PC-9 (cell line): Measurements from ENCODE around the gene SLC35E4. TPM values are rescaled to one million over a fixed set of nuclear protein-coding genes. Genes with fewer than 3 reads are reported as not detected.
"Not testable (repeated sequence)": the region's sequence is repeated elsewhere in the genome, so short reads cannot be mapped to it uniquely, and the experiment has no call there.

Experiments used
- BruUV-seq: library from RNA; stranded (reverse); fragments of 400-500 nt; replicated peaks from 2 replicates; lab custom pipeline; 2021; lab: Mats Ljungman, UMichigan
- CTCF ChIA-PET: fragments of 300-600 bp; sonication (Branson Sonifier 250); formaldehyde crosslinking; loops from one replicate; lab custom pipeline; 2022; ENCODE audit warnings: antibody characterized with exemption; lab: Charles Lee
- POLR2A ChIA-PET: fragments of 300-600 bp; sonication (Branson Sonifier 250); formaldehyde crosslinking; loops from one replicate; lab custom pipeline; 2022; ENCODE audit warnings: antibody characterized with exemption; ENCODE audit not compliant: unreplicated experiment; lab: Charles Lee
- DNase-seq, 2 experiments: peaks; one replicate each; pipeline versions ENCODE4 v3.0.0 to v3.0.0-alpha.2; 2015 to 2022; ENCODE audit warnings: mixed read lengths in 1 of 2
- H2AFZ ChIP-seq: fragments of 200-600 bp; sonication (generic); 2 replicates; pipeline ENCODE4 v1.8.1; 2017; ENCODE audit warnings: antibody characterized with exemption
- H3F3A ChIP-seq: fragments of 200-600 bp; sonication (generic); 2 replicates; pipeline ENCODE4 v1.8.1; 2017; ENCODE audit warnings: antibody characterized with exemption, mild to moderate bottlenecking, low read depth; ENCODE audit not compliant: insufficient read depth
- H3K27ac ChIP-seq: fragments of 200-600 bp; sonication (generic); 2 replicates; pipeline ENCODE4 v1.6.1; 2016; ENCODE audit warnings: mixed run types
- H3K27me3 ChIP-seq: fragments of 200-600 bp; sonication (generic); 2 replicates; pipeline ENCODE4 v1.6.1; 2016; ENCODE audit warnings: low read depth, mixed run types; ENCODE audit not compliant: insufficient read depth
- H3K36me3 ChIP-seq: fragments of 200-600 bp; sonication (generic); 2 replicates; pipeline ENCODE4 v1.6.1; 2016; ENCODE audit warnings: low read depth, mixed run types
- H3K4me1 ChIP-seq: fragments of 200-600 bp; sonication (generic); replicated peaks from 2 replicates; pipeline ENCODE4 v1.6.1; 2016; ENCODE audit warnings: mixed run types; ENCODE audit not compliant: insufficient read depth
- H3K4me2 ChIP-seq: fragments of 200-600 bp; sonication (generic); 2 replicates; pipeline ENCODE4 v1.6.1; 2017; ENCODE audit warnings: mixed run types
- H3K4me3 ChIP-seq: fragments of 200-600 bp; sonication (generic); 2 replicates; pipeline ENCODE4 v1.6.1; 2016; ENCODE audit warnings: mixed run types
- H3K79me2 ChIP-seq: fragments of 200-600 bp; sonication (generic); 2 replicates; pipeline ENCODE4 v1.6.1; 2017; ENCODE audit warnings: low read depth, mixed run types
- H3K9me2 ChIP-seq: fragments of 200-600 bp; sonication (generic); 2 replicates; pipeline ENCODE4 v1.8.1; 2017; ENCODE audit warnings: mild to moderate bottlenecking; ENCODE audit not compliant: insufficient read depth
- H3K9me3 ChIP-seq: fragments of 200-600 bp; sonication (generic); 2 replicates; pipeline ENCODE4 v1.8.1; 2016; ENCODE audit warnings: low read depth; ENCODE audit not compliant: insufficient read depth
- H4K20me1 ChIP-seq: fragments of 200-600 bp; sonication (generic); 2 replicates; pipeline ENCODE4 v1.8.1; 2017; ENCODE audit not compliant: insufficient read depth
- CTCF ChIP-seq: fragments of 200-600 bp; sonication (generic); conservative IDR thresholded peaks from 2 replicates; pipeline ENCODE4 v1.6.1; 2017; ENCODE audit warnings: mixed run types, antibody characterized with exemption, mild to moderate bottlenecking, moderate library complexity
- EZH2 ChIP-seq: fragments of 200-600 bp; sonication (generic); IDR thresholded peaks from 2 replicates; pipeline ENCODE4 v1.8.0; 2017; ENCODE audit warnings: antibody characterized with exemption, low read depth
- intact Hi-C: fragments of 100-400 bp; cut with micrococcal nuclease; formaldehyde crosslinking; loops from one replicate; pipeline ENCODE4 v1.10.0; 2022; ENCODE audit not compliant: unreplicated experiment
- total RNA-seq: library from RNA; stranded (reverse); gene quantifications from 2 replicates; pipeline ENCODE4 v1.2.3, GENCODE V29; 2021

Gene SLC35E4
- total RNA-seq, 1 experiment from 2014 or later = 4.7 TPM

- ChIA-PET POLR2A (no interaction called here), CTCF (no interaction called here)
- no peaks in the 10 kb centered on the region for H4K20me1 ChIP-seq
- H2AFZ ChIP-seq = no peak overlapping the region
- intact Hi-C loops = no loop called here
- H3K27ac ChIP-seq = no peak overlapping the region
- H3K27me3 ChIP-seq = no peaks in the 10 kb centered on the region
- H3K36me3 ChIP-seq = no peaks in the 10 kb centered on the region
- H3K79me2 ChIP-seq = no peaks in the 10 kb centered on the region
- DNase-seq = no peak
- BruUV-seq = no TSS peak
- peaks cover 12% of the 10 kb centered on the region for H3K4me1 ChIP-seq
- H3K9me3 ChIP-seq = no peaks in the 10 kb centered on the region
- H3F3A ChIP-seq = no peaks in the 10 kb centered on the region
- no peak overlapping the region for H3K4me2 ChIP-seq
- no peak overlapping the region for H3K4me3 ChIP-seq
- TF ChIP-seq EZH2 (no peak), CTCF (no peak)
- no peaks in the 10 kb centered on the region for H3K9me2 ChIP-seq
Measured at GRCh38 chr22:30617819-30618218, 17.8 kb upstream of the SLC35E4 start.

- H3K27ac ChIP-seq, POLR2A ChIA-PET, DNase-seq, H3K9me2 ChIP-seq, H3K36me3 ChIP-seq, CTCF ChIA-PET, H2AFZ ChIP-seq, H4K20me1 ChIP-seq, H3K4me1 ChIP-seq, H3K4me2 ChIP-seq, H3F3A ChIP-seq, H3K79me2 ChIP-seq, H3K9me3 ChIP-seq, H3K4me3 ChIP-seq, H3K27me3 ChIP-seq, BruUV-seq, intact Hi-C loops: not testable (repeated sequence)
Measured at GRCh38 chr22:30619909-30620308, 15.7 kb upstream of the SLC35E4 start.

- Histone ChIP-seq H3K4me2 (no peak overlapping the region), H3K4me1 (no peaks in the 10 kb centered on the region), H3K79me2 (no peaks in the 10 kb centered on the region), H3F3A (no peaks in the 10 kb centered on the region), H3K9me3 (no peaks in the 10 kb centered on the region), H3K27ac (no peak overlapping the region), H3K9me2 (no peaks in the 10 kb centered on the region), H3K27me3 (no peaks in the 10 kb centered on the region), H4K20me1 (no peaks in the 10 kb centered on the region), H3K4me3 (no peak overlapping the region), H3K36me3 (no peaks in the 10 kb centered on the region), H2AFZ (no peak overlapping the region)
- TF ChIP-seq CTCF = no peak
- TF ChIP-seq EZH2 = no peak
- intact Hi-C loops = no loop called here
- no peak for DNase-seq
- POLR2A ChIA-PET = no interaction called here
- CTCF ChIA-PET = interaction anchor here (0.6 kb wide), 1 partner anchor 261 kb away, joined by 3 read pairs; no protein-coding TSS in a partner anchor
- no TSS peak for BruUV-seq
Measured at GRCh38 chr22:30626413-30626812, 9.2 kb upstream of the SLC35E4 start.

- H2AFZ ChIP-seq = no peak overlapping the region
- H3K4me1 ChIP-seq = no peaks in the 10 kb centered on the region
- no peaks in the 10 kb centered on the region for H3F3A ChIP-seq
- H3K9me2 ChIP-seq = no peaks in the 10 kb centered on the region
- DNase-seq = no peak
- intact Hi-C loops = no loop called here
- H3K9me3 ChIP-seq = no peaks in the 10 kb centered on the region
- no peaks in the 10 kb centered on the region for H3K79me2 ChIP-seq
- no TSS peak for BruUV-seq
- H3K4me2 ChIP-seq = no peak overlapping the region
- TF ChIP-seq EZH2 (no peak), CTCF (no peak)
- H3K4me3 ChIP-seq = no peak overlapping the region
- ChIA-PET CTCF (no interaction called here), POLR2A (no interaction called here)
- H3K36me3 ChIP-seq = no peaks in the 10 kb centered on the region
- H3K27ac ChIP-seq = no peak overlapping the region
- no peaks in the 10 kb centered on the region for H3K27me3 ChIP-seq
- H4K20me1 ChIP-seq = no peaks in the 10 kb centered on the region
Measured at GRCh38 chr22:30627471-30627870, 8.1 kb upstream of the SLC35E4 start.
